HepG2 (cell line): ENCODE results near the gene ALK.

ENCODE experiments used
- CAMTA2 ChIP-seq: sonication (generic); formaldehyde crosslinking; IDR thresholded peaks from 2 replicates; pipeline ENCODE4 v1.4.0; 2020; ENCODE audit warnings: mild to moderate bottlenecking, missing genetic modification reagents, borderline replicate concordance
- FOXM1 ChIP-seq: sonication (generic); formaldehyde crosslinking; IDR thresholded peaks from 2 replicates; pipeline ENCODE4 v1.5.0; 2020; ENCODE audit warnings: missing genetic modification reagents
- HNRNPUL1 ChIP-seq: fragments of 200-400 bp; formaldehyde crosslinking; IDR thresholded peaks from 2 replicates; pipeline ENCODE4 v1.6.1; 2017; ENCODE audit warnings: low read depth, mild to moderate bottlenecking, low read length, moderate library complexity
- KDM1A ChIP-seq: IDR thresholded peaks from 2 replicates; pipeline ENCODE4 v1.6.1; 2016; ENCODE audit warnings: missing compliant biosample characterization
- MTF1 ChIP-seq: sonication (generic); formaldehyde crosslinking; IDR thresholded peaks from 2 replicates; pipeline ENCODE4 v1.5.0; 2020; ENCODE audit warnings: missing genetic modification reagents
- POLR2A ChIP-seq, 2 experiments: IDR thresholded peaks; 2 replicates each; pipeline ENCODE4 v1.6.1; 2011; ENCODE audit warnings: low read depth in 2 of 2, low read length in 2 of 2, mild to moderate bottlenecking in 1 of 2, moderate library complexity in 1 of 2; ENCODE audit not compliant: insufficient read depth in 1 of 2
- PRPF4 ChIP-seq: fragments of 200-400 bp; formaldehyde crosslinking; IDR thresholded peaks from 2 replicates; pipeline ENCODE4 v1.6.1; 2016; ENCODE audit warnings: low read length, low read depth; ENCODE audit not compliant: poor library complexity, severe bottlenecking
- SIN3A ChIP-seq: IDR thresholded peaks from 2 replicates; pipeline ENCODE4 v1.6.1; 2011; ENCODE audit warnings: low read depth, mild to moderate bottlenecking, control low read depth, low read length, borderline replicate concordance
- TARDBP ChIP-seq: sonication (generic); formaldehyde crosslinking; IDR thresholded peaks from 2 replicates; pipeline ENCODE4 v1.8.0; 2022; ENCODE audit warnings: mild to moderate bottlenecking, missing genetic modification reagents
- ZNF850 ChIP-seq: sonication (generic); formaldehyde crosslinking; conservative IDR thresholded peaks from 2 replicates; pipeline ENCODE4 v1.9.0; 2021; ENCODE audit warnings: mild to moderate bottlenecking, missing genetic modification reagents
- TF ChIP-seq, protein P1 (sequence below): sonication (generic); formaldehyde crosslinking; IDR thresholded peaks from 2 replicates; pipeline ENCODE4 v1.4.0; 2020; ENCODE audit warnings: missing genetic modification reagents

DNA sequence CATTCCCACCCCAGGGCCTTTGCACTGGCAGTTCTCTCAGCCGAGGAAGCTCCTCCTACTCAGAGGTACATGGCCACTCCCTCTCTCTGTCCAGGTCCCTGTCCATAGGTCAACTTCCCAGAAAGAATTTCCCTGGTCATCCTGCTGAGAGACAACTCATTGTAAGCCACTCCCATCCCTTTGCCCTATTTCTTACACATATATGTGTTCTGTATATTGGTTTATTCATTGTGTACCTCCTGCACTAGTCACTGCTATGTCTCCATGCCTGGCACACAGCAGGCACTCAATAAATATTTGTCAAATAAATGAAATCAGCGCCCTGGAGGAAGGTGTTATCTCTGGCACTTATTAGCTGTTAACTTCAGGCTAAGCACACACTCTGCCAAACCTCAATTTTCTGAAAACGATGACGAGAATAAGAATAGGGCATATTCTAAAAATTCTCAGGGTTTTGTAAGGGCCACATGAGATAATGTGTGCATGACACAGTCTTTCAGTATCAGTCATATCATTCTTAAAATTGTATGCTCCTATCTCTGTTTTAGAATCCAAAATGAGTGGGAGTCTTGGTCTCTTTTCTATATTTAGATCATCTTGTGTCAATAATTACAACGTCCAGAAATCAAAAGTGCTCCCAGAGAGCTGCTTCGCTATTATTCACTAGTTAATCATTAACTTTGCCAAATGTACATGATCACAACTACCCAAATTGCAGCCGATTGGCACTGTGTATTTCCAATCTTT, 198.0 kb downstream of the ALK start:
- TF ChIP-seq CAMTA2 (no peak), MTF1 (CRISPR knock-in tag) (no peak), SIN3A (no peak), POLR2A (IDR thresholded peaks at IDR 0.05; ENCODE audit: insufficient read depth in 1 of 2, low read depth in 2 of 2, low read length in 2 of 2) (no peak), HNRNPUL1 (no peak), FOXM1 (CRISPR knock-in tag) (no peak), TARDBP (CRISPR knock-in tag) (no peak), KDM1A (CRISPR knock-in tag) (no peak), PRPF4 (no peak), ZNF850 (CRISPR knock-in tag) (no peak)
- TF ChIP-seq, protein P1, sequence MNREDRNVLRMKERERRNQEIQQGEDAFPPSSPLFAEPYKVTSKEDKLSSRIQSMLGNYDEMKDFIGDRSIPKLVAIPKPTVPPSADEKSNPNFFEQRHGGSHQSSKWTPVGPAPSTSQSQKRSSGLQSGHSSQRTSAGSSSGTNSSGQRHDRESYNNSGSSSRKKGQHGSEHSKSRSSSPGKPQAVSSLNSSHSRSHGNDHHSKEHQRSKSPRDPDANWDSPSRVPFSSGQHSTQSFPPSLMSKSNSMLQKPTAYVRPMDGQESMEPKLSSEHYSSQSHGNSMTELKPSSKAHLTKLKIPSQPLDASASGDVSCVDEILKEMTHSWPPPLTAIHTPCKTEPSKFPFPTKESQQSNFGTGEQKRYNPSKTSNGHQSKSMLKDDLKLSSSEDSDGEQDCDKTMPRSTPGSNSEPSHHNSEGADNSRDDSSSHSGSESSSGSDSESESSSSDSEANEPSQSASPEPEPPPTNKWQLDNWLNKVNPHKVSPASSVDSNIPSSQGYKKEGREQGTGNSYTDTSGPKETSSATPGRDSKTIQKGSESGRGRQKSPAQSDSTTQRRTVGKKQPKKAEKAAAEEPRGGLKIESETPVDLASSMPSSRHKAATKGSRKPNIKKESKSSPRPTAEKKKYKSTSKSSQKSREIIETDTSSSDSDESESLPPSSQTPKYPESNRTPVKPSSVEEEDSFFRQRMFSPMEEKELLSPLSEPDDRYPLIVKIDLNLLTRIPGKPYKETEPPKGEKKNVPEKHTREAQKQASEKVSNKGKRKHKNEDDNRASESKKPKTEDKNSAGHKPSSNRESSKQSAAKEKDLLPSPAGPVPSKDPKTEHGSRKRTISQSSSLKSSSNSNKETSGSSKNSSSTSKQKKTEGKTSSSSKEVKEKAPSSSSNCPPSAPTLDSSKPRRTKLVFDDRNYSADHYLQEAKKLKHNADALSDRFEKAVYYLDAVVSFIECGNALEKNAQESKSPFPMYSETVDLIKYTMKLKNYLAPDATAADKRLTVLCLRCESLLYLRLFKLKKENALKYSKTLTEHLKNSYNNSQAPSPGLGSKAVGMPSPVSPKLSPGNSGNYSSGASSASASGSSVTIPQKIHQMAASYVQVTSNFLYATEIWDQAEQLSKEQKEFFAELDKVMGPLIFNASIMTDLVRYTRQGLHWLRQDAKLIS (CRISPR knock-in tag) = no peak
